Measurements from ENCODE around the gene OSBPL10.

OSBPL10 gene

GRCh38 chr3:31754575-31755278 is 226.3 kb downstream of the OSBPL10 start:
- Histone ChIP-seq H3K79me2 (ENCODE audit: insufficient read depth, low read length) (no peaks in the 10 kb centered on the region), H3K27me3 (ENCODE audit: insufficient read depth, low read length, poor library complexity, severe bottlenecking) (no peaks in the 10 kb centered on the region), H3F3A (ENCODE audit: low read depth) (no peaks in the 10 kb centered on the region), H3K4me3 (ENCODE audit: low read length, poor library complexity, severe bottlenecking) (no peak overlapping the region), H3K4me2 (ENCODE audit: low read depth, low read length, poor library complexity, severe bottlenecking) (no peak overlapping the region), H4K20me1 (ENCODE audit: insufficient read depth, low read length, poor library complexity, severe bottlenecking) (no peaks in the 10 kb centered on the region), H3K9me3 (ENCODE audit: insufficient read depth, low read depth, low read length) (no peaks in the 10 kb centered on the region), H2AFZ (ENCODE audit: low read length) (no peak overlapping the region), H3K4me1 (ENCODE audit: insufficient read depth, low read length, poor library complexity, severe bottlenecking) (peaks cover 21% of the 10 kb centered on the region), H3K9ac (ENCODE audit: low read depth, low read length, poor library complexity, severe bottlenecking) (no peak overlapping the region), H3K9me2 (replicated peaks; ENCODE audit: low read depth, low read length) (no peaks in the 10 kb centered on the region), H3K36me3 (ENCODE audit: insufficient read depth, low read length) (no peaks in the 10 kb centered on the region)
- TF ChIP-seq CTCF (conservative IDR thresholded peaks at IDR 0.05; ENCODE audit: low read length) (no peak), EZH2phosphoT487 (IDR thresholded peaks at IDR 0.05; ENCODE audit: borderline replicate concordance) (no peak)

- Histone ChIP-seq H3K27me3 (ENCODE audit: insufficient read depth, low read length, poor library complexity, severe bottlenecking) (no peaks in the 10 kb centered on the region), H2AFZ (ENCODE audit: low read length) (no peak overlapping the region), H3K9me2 (replicated peaks; ENCODE audit: low read depth, low read length) (no peaks in the 10 kb centered on the region), H4K20me1 (ENCODE audit: insufficient read depth, low read length, poor library complexity, severe bottlenecking) (no peaks in the 10 kb centered on the region), H3F3A (ENCODE audit: low read depth) (no peaks in the 10 kb centered on the region), H3K36me3 (ENCODE audit: insufficient read depth, low read length) (no peaks in the 10 kb centered on the region), H3K4me1 (ENCODE audit: insufficient read depth, low read length, poor library complexity, severe bottlenecking) (peaks cover 13% of the 10 kb centered on the region), H3K9me3 (ENCODE audit: insufficient read depth, low read depth, low read length) (no peaks in the 10 kb centered on the region), H3K9ac (ENCODE audit: low read depth, low read length, poor library complexity, severe bottlenecking) (no peak overlapping the region), H3K4me2 (ENCODE audit: low read depth, low read length, poor library complexity, severe bottlenecking) (no peak overlapping the region), H3K79me2 (ENCODE audit: insufficient read depth, low read length) (no peaks in the 10 kb centered on the region), H3K4me3 (ENCODE audit: low read length, poor library complexity, severe bottlenecking) (no peak overlapping the region)
- TF ChIP-seq EZH2phosphoT487 (IDR thresholded peaks at IDR 0.05; ENCODE audit: borderline replicate concordance) (no peak), CTCF (conservative IDR thresholded peaks at IDR 0.05; ENCODE audit: low read length) (no peak)
Observed at GRCh38 chr3:31753050-31753425, 228.0 kb downstream of the OSBPL10 start.

DNA sequence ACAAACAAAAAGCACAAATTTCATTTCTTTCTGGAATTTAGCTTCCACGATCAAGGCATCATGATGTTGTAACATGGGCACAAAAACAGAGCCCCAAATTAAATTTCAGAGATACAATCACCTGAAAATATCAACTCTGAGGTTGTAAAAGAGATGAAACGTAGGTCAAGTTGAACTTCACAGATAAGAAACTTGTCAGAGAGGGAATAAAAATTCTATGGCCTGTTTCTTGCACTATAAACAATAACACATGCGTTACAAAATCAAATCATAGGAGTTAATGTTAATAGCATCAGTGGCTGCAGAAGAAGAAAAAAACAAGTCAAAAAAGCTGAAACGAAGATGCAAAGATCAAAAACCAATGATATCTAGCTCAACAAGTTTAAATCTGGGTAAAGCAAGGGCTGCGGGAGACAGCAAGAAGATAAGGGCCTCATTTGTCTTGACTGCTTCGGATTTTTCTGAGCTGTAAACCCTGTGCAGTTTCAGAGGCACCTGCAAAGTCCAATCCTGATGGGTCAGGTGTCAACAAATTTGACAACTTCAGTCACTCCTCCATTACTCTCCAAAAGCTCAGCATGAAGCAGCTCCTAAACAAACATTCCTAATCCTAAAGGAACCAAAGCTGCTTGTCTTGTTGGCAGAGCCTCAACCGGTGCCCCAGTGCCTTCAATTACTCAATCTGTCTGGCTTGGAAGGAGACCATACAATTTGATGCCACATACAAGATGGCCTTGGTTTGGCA is 228.6 kb downstream of the OSBPL10 start:
- no peaks in the 10 kb centered on the region for H3K27me3 ChIP-seq (ENCODE audit: insufficient read depth, low read length, poor library complexity, severe bottlenecking)
- H3K4me1 ChIP-seq (ENCODE audit: insufficient read depth, low read length, poor library complexity, severe bottlenecking): peaks cover 11% of the 10 kb centered on the region
- no peak overlapping the region for H3K4me3 ChIP-seq (ENCODE audit: low read length, poor library complexity, severe bottlenecking)
- H3F3A ChIP-seq (ENCODE audit: low read depth): no peaks in the 10 kb centered on the region
- no peaks in the 10 kb centered on the region for H3K79me2 ChIP-seq (ENCODE audit: insufficient read depth, low read length)
- no peaks in the 10 kb centered on the region for H4K20me1 ChIP-seq (ENCODE audit: insufficient read depth, low read length, poor library complexity, severe bottlenecking)
- H3K9me2 ChIP-seq (replicated peaks; ENCODE audit: low read depth, low read length): no peaks in the 10 kb centered on the region
- H2AFZ ChIP-seq (ENCODE audit: low read length): no peak overlapping the region
- no peaks in the 10 kb centered on the region for H3K9me3 ChIP-seq (ENCODE audit: insufficient read depth, low read depth, low read length)
- H3K9ac ChIP-seq (ENCODE audit: low read depth, low read length, poor library complexity, severe bottlenecking): no peak overlapping the region
- H3K36me3 ChIP-seq (ENCODE audit: insufficient read depth, low read length): no peaks in the 10 kb centered on the region
- H3K4me2 ChIP-seq (ENCODE audit: low read depth, low read length, poor library complexity, severe bottlenecking): no peak overlapping the region
- TF ChIP-seq CTCF (conservative IDR thresholded peaks at IDR 0.05; ENCODE audit: low read length): no peak

Measured in Loucy (cell line).